MCF 10A (cell line): Measurements from ENCODE around the gene IL1A. TPM values are rescaled to one million over a fixed set of nuclear protein-coding genes. Genes with fewer than 3 reads are reported as not detected.

Experiments used
- BruUV-seq: library from RNA; stranded (reverse); fragments of 400-500 nt; replicated peaks from 2 replicates; lab custom pipeline; 2021; lab: Mats Ljungman, UMichigan
- CTCF ChIA-PET: fragments of 300-600 bp; sonication (Branson Sonifier 250); formaldehyde crosslinking; extraction: SDS; loops from one replicate; lab custom pipeline; 2021; ENCODE audit warnings: antibody characterized with exemption, inconsistent platforms; lab: Yijun Ruan, JAX
- POLR2A ChIA-PET: fragments of 300-600, 350-650 bp; sonication (Branson Sonifier 250); formaldehyde crosslinking; extraction: SDS; loops from one replicate; lab custom pipeline; 2020; ENCODE audit warnings: antibody characterized with exemption, inconsistent platforms; lab: Yijun Ruan, JAX
- DNase-seq: peaks from one replicate; pipeline ENCODE4 v3.0.0-alpha.2; 2018; ENCODE audit not compliant: unreplicated experiment
- H3K27ac Mint-ChIP-seq: one replicate; pipeline ENCODE4 v1.8.0; 2022; ENCODE audit warnings: mild to moderate bottlenecking, low read depth, mixed read lengths; ENCODE audit not compliant: unreplicated experiment
- H3K27me3 Mint-ChIP-seq: one replicate; pipeline ENCODE4 v1.8.0; 2022; ENCODE audit warnings: mixed read lengths; ENCODE audit not compliant: insufficient read depth, unreplicated experiment
- H3K36me3 Mint-ChIP-seq: one replicate; pipeline ENCODE4 v1.8.0; 2022; ENCODE audit warnings: mild to moderate bottlenecking, moderate library complexity, mixed read lengths; ENCODE audit not compliant: insufficient read depth, unreplicated experiment
- H3K4me1 Mint-ChIP-seq: one replicate; pipeline ENCODE4 v1.8.0; 2022; ENCODE audit warnings: mixed read lengths; ENCODE audit not compliant: insufficient read depth, unreplicated experiment
- H3K4me3 Mint-ChIP-seq: one replicate; pipeline ENCODE4 v1.8.0; 2022; ENCODE audit warnings: mild to moderate bottlenecking, moderate library complexity, mixed read lengths; ENCODE audit not compliant: unreplicated experiment
- H3K9me3 Mint-ChIP-seq: one replicate; pipeline ENCODE4 v1.8.0; 2022; ENCODE audit warnings: mixed read lengths; ENCODE audit not compliant: unreplicated experiment
- CTCF ChIP-seq: fragments of 200-600 bp; IDR thresholded peaks from one replicate; pipeline ENCODE4 v1.8.0; 2022; ENCODE audit warnings: antibody characterized with exemption, mild to moderate bottlenecking; ENCODE audit not compliant: unreplicated experiment
- intact Hi-C: fragments of 100-400 bp; cut with micrococcal nuclease; formaldehyde crosslinking; loops from 2 replicates; pipeline ENCODE4 v1.14.1; 2022
- total RNA-seq: library from RNA; stranded (reverse); gene quantifications from 2 replicates; pipeline ENCODE4 v1.2.3, GENCODE V29; 2022

IL1A gene
- total RNA-seq, 1 experiment from 2014 or later: 170 TPM

- no TSS peak for BruUV-seq
- DNase-seq: no peak
- Mint-ChIP-seq H3K9me3 (peaks cover 21% of the 10 kb centered on the region), H3K4me3 (no peak overlapping the region), H3K27ac (no peak overlapping the region), H3K36me3 (no peaks in the 10 kb centered on the region), H3K27me3 (no peaks in the 10 kb centered on the region), H3K4me1 (peaks cover 52% of the 10 kb centered on the region)
- intact Hi-C loops: no loop called here
- ChIA-PET CTCF (interaction anchor here (1.5 to 1.8 kb wide), 2 partner anchors 94 to 168 kb away, joined by 5 to 7 read pairs; no protein-coding TSS in a partner anchor), POLR2A (interaction anchor here (0.9 to 6.3 kb wide), 2 partner anchors 8 to 146 kb away, joined by 3 to 131 read pairs; partner anchors contain the start of gene IL1A)
- TF ChIP-seq CTCF: no peak
Observed at GRCh38 chr2:112791019-112791418, 6.7 kb upstream of the IL1A start.

GRCh38 chr2:112790305-112790704, 6.0 kb upstream of the IL1A start:
- BruUV-seq: no TSS peak

GRCh38 chr2:112789186-112789585, 4.9 kb upstream of the IL1A start:
- Mint-ChIP-seq H3K27me3 (no peaks in the 10 kb centered on the region), H3K4me3 (no peak overlapping the region), H3K36me3 (no peaks in the 10 kb centered on the region), H3K27ac (no peak overlapping the region), H3K4me1 (peaks cover 47% of the 10 kb centered on the region), H3K9me3 (peaks cover 15% of the 10 kb centered on the region)
- CTCF ChIA-PET: interaction anchor here (0.5 to 1.3 kb wide), 5 partner anchors 12 to 449 kb away, joined by 3 to 5 read pairs (median 3); no protein-coding TSS in a partner anchor
- BruUV-seq: no TSS peak
- no peak for DNase-seq
- intact Hi-C loops: no loop called here
- no peak for TF ChIP-seq CTCF
- POLR2A ChIA-PET: interaction anchor here (0.6 to 9.4 kb wide), 3 partner anchors 23 to 50 kb away, joined by 3 to 112 read pairs (median 4); partner anchors contain the start of gene IL1B

More at GRCh38 chr2:112790305-112790704, 6.0 kb upstream of the IL1A start:
- Mint-ChIP-seq H3K9me3 (peaks cover 15% of the 10 kb centered on the region), H3K27me3 (no peaks in the 10 kb centered on the region), H3K27ac (no peak overlapping the region), H3K36me3 (no peaks in the 10 kb centered on the region), H3K4me3 (no peak overlapping the region), H3K4me1 (peaks cover 47% of the 10 kb centered on the region)
- DNase-seq: no peak
- intact Hi-C loops: no loop called here
- ChIA-PET POLR2A (interaction anchor here (1.5 kb wide), 1 partner anchor 46 kb away, joined by 4 read pairs; the partner anchor contains the start of gene IL1B), CTCF (interaction anchor here (0.7 to 1.8 kb wide), 4 partner anchors 18 to 169 kb away, joined by 3 to 7 read pairs (median 5); no protein-coding TSS in a partner anchor)
- no peak for TF ChIP-seq CTCF

GRCh38 chr2:112788653-112789052, 4.4 kb upstream of the IL1A start:
- ChIA-PET CTCF (interaction anchor here (0.5 to 1.3 kb wide), 5 partner anchors 11 to 449 kb away, joined by 3 to 5 read pairs (median 3); no protein-coding TSS in a partner anchor), POLR2A (interaction anchor here (0.6 to 9.4 kb wide), 3 partner anchors 23 to 49 kb away, joined by 3 to 112 read pairs (median 5); no protein-coding TSS in a partner anchor)
- no peaks in the 10 kb centered on the region for H3K36me3 Mint-ChIP-seq
- no peak for TF ChIP-seq CTCF
- peaks cover 46% of the 10 kb centered on the region for H3K4me1 Mint-ChIP-seq
- intact Hi-C loops: no loop called here
- peaks cover 15% of the 10 kb centered on the region for H3K9me3 Mint-ChIP-seq
- no peaks in the 10 kb centered on the region for H3K27me3 Mint-ChIP-seq
- H3K27ac Mint-ChIP-seq: no peak overlapping the region
- BruUV-seq: no TSS peak
- no peak overlapping the region for H3K4me3 Mint-ChIP-seq
- DNase-seq: no peak
